GM10847 (cell line): ENCODE data around the gene PRMT1.

Experiments used
- POLR2A ChIP-seq: IDR thresholded peaks from 2 replicates; pipeline ENCODE4 v1.6.1; 2011; ENCODE audit not compliant: insufficient read length; ENCODE audit errors: extremely low read depth

PRMT1 gene

DNA sequence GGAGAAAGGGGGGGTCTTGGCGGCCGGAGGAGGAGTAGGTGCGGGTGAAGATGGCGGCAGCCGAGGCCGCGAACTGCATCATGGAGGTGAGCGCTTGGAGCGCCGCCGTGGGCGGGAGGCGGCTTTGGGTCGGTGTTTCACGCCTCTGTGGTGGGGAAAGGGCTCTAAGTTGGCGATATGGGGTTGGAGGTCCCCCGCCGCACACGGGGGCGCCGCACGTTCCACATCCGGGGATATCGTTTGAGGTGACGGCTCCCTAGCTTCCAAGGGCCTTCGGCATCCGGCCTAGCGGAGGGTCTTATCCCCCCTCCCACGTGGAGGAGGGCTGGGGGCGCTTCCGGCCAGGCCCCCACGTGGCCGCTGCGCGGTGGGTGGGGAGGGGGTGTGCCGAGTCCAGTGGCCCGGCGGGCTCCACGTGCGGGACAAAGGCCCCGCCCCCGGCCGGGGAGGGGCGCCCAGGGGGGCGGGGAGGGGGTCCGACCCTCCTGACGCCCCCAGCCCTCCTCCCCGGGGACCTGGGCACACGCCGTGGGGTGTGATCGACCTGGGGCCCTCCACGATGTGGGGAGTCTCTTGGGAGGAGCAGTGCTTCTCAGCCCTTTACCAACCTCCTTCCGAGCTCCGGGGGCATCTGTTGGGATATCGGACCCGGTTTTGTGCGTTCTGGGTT, at the start of gene PRMT1:
PRMT1 (plus strand) TSS at position 41 of the 670 bp plus-strand sequence; CDS start at position 51, 10 bp downstream.
- peak; percentile 87 for TF ChIP-seq POLR2A

GRCh38 chr19:49629659-49630058, 47.4 kb upstream of the PRMT1 start:
- no peak for TF ChIP-seq POLR2A

- no peak for TF ChIP-seq POLR2A
Measured at GRCh38 chr19:49631014-49631588, 46.0 kb upstream of the PRMT1 start.

GRCh38 chr19:49631610-49632192, 45.4 kb upstream of the PRMT1 start:
- no peak for TF ChIP-seq POLR2A

DNA sequence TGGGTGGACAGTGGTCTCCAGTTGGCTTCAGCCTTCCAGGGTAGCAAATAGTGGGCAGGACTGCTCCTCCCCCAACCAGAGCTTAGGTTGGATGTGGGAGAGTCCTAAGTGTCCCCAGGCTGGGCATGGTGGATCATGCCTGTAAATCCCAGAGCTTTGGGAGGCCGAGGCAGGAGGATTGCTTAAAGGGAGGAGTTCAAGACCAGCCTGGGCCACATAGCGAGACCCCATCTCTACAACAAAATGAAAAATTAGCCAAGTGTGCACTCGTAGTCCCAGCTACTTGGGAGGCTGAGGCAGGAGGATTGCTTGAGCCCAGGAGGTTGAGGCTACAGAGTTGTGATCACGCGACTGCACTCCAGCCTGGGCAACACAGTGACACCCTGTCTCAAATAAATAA, 44.5 kb upstream of the PRMT1 start:
- TF ChIP-seq POLR2A: no peak

- no peak for TF ChIP-seq POLR2A
Measured at GRCh38 chr19:49635530-49636232, 41.4 kb upstream of the PRMT1 start.

DNA sequence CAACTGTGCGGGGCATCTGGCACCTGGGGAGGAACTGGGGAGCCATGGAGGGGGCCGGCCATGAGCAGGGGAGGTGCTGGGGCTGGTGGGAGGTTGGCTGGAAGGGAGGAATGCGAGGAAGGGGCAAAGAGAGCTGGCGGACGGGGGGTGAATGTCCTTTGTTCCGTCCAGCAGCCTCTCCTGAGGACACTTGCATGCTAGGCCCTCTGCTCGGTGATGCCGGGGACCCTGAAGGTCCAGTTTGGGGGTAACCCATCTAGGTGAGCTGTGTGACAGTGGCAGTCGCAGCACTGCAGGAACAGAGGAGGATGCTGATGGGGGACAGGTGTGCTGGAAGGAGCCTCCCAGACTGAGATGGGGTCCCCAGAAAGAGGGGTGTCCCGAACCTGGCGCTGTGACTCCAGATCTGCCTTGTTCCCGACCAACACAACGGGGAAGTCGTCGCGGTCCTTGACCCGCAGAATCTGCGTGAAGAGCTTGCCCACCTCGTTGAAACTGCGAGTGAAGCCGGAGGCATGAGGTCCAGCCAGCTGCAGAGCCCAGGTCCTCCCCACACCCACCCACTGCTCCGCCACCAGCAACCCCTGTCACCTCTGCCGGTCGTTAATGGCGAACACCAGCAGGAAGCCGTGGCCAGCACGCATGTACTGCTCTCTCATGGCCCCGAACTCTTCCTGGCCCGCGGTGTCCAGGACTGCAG, 40.7 kb upstream of the PRMT1 start:
- TF ChIP-seq POLR2A: no peak

- no peak for TF ChIP-seq POLR2A
Measured at GRCh38 chr19:49637821-49638738, 39.0 kb upstream of the PRMT1 start.

DNA sequence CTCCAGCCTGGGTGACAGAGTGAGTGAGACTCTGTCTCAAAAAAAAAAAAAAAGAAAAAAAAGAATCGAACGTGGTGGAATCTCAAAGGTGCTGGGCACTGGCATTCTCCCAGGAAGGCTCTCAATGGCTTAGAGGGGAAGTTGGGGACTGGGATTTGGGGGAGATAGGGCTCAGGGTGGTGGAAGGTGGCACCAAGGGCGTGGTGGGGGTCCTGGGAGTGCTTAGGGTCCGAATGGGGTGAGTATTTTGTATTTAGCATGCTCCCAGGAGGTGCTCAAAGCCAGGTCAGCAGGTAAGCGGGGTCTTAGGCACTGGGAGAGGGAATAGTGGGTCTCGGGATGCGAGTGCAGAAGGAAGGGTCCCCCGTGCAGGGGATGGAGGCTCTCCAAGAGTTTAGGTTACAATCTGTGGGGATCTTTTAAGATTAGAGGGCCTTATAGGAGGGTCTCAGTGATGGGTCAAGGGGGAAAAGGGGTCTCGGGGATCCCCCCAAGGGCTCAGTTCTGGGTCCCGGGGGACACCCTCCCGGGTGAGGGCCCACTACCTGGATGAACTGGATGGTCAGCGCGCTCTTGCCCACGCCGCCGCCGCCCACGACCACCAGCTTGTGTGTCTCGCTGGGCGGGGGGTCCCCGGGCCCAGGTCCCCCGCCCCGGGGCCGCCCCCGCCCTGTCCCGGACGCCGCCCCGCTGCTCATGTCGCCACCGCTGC, 37.5 kb upstream of the PRMT1 start:
- no peak for TF ChIP-seq POLR2A

GRCh38 chr19:49640113-49640898, 36.8 kb upstream of the PRMT1 start, which contains the start of gene RRAS:
TSS of gene RRAS (minus strand) at chr19:49640143. CDS start at chr19:49640098, 45 bp downstream.
- TF ChIP-seq POLR2A: peak; percentile 65

DNA sequence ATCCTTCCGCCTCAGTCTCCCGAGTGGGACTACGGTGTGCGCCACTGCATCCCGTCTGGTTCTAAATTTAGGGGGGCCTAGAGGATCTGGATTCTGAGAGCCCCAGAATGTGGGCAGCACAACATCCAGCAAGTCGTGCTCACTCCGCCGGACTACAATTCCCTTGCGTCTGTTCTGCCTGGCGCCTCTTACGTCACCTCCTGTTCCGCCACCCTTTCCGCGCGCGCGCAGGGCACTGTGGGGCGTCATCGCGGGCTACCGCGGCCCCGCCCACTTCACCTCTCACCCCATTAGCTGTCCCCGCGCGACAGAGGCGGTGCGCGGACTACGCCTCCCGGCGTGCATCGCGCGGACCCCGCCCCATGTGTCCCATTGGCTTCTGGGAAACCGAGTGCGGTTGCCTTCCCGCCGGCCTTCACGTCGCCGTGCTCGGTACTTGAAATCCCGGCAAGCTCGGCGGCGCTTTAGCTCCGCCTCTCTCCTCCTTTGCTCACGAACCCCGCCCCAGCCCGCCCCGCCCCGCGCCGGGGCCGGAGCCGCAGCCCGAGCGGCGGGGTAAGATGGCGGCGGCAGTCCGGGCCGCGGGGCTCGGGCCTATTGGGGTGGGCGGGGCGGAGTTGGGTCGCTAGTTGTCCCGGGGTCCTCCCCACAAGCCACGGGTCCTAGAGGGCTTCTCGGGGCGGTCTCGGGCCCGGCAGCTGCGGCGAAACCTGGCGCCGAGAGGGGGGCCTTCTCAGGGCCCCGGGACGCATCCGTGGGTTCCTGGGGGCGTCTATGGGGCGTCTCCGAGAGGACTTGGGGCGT, 35.2 kb upstream of the PRMT1 start, which contains the start of gene SCAF1:
SCAF1 (plus strand) TSS at position 522 of the 804 bp plus-strand sequence. CDS start 2,818 bp downstream, outside the sequence.
- TF ChIP-seq POLR2A: peak; percentile 17

GRCh38 chr19:49642492-49643035, 34.5 kb upstream of the PRMT1 start:
- TF ChIP-seq POLR2A: no peak
